Measurements from ENCODE around the gene KCNQ5.
A peak's percentile ranks its signal among the peaks of the same experiment; 100 is the strongest.
"Not testable (repeated sequence)": the region's sequence is repeated elsewhere in the genome, so short reads cannot be mapped to it uniquely, and the experiment has no call there.

Gene KCNQ5
- 5.7 to 20.8 (median 7.3) reads per million in 3 experiments for total RNA-seq

DNA sequence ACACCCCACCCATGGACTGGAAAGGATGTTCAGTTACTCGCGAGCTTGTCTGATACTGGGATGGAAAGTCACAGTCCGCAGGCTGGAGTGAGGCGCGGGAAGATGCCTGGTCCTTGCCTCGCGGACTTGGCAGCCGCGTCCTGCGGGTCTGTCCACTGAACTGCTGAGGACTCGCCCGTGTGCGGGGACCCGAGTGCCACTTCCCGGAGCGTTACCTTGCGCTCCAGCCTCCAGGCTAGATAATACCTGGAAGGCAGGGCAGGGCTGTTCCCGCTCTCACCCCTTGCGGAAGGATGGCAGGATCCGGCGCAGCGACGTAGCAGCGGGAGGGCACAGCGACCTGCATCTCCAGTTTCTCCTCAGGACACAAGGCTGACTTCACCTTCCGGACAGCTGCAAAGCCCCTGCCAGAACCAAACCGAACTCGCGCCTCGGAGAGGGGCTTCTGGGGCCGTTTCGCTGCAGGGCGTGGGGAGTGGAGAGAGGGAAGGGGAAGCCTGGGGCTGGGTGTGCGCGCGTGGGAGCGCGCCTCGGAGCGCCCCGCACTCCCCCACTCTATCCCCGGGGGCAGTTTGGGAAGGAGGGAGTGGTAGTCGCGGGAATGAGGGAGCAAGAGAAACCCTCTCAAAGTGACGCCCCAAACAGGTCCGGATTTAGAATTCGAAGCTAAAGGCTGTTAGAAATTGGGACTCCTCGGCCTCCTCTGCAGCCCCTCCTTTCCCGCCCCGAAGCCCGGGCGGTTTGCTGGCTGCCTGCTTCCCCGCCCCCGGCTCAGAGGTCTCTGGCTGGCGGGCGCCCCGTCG is at the start of gene KCNQ5:
Gene KCNQ5 (plus strand): TSS at position 774 of the 803 bp plus-strand sequence.
- DNase-seq, result no peak

DNA sequence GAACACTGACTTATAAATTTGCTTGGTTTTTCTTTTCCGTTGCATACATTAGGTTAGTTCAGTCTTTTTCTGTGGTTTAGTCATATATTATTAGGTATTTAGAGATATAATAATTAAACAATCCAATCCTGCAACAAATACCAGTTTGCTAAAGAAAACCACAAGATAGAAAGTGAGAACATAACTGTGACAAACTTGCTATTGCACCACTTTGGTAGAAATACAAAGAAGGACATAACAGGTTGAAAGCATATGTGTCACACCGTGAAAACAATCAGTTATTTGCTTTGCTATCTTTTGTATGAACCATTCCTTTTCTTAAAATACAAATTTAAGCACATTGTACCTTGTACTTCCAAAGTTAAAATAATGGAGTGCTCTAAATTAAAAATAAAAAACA is 42.0 kb upstream of the KCNQ5 start:
- no peak for DNase-seq

DNA sequence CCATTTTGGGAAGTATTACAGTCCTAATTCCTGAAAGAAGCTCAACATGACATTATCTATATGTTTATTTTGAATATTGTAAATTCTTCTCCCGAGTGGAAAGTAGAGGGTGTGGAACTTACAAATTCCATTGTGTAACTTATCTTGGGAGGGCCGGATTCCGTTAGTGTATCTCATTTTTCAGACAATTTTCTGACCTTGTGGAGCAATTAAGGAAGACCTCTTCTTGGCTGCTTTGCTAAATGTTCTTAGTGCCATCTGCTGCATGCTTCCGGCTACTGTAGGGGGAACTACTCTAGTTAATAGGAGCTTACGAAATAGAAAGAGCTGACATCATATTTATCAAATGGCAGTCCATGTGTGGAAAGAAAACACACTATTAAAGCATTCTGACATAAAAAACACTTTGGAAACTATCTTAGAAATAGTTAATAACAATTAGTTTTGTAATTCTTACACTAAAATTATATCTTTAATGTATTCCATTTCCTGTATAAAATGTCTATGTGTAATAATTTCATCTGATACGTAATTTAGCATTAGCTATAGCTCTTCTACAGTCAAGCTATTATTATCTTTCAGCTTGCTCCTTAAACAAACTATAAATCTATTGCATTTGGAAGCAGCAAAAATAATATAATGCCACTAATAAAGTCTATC is 41.5 kb upstream of the KCNQ5 start:
- DNase-seq, result no peak

DNA sequence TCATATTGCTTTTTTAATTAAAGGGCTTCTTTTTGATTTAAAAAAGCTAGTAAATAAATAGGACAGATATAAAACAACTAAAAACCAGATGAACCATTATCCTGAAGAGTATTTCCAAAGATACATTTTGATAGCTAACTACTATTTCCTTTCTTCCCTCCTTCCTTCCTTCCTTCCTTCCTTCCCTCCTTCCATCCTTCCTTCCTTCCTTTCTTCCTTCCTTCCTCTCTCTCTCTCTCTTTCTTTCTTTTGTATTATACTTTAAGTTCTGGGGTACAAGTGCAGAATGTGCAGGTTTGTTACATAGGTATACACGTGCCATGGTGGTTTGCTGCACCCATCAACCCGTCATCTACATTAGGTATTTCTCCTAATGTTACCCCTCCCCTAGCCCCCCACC is 40.9 kb upstream of the KCNQ5 start:
- DNase-seq, result not testable (repeated sequence)

DNA sequence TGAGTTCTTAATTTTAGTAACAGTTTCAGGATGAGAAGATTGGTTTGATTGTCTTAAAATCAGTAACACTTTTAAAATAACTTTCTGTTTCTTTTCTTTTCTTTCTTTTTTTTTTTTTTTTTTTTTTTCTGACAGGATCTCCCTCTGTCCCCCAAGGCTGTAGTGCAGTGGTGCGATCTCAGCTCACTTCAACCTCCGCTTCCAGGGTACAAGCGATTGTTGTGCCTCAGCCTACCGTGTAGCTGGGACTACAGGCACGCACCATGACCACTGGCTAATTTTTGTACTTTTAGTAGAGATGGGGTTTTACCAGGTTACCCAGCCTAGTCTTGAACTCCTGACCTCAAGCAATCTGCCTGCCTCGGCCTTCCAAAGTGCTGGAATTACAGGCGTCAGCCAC is 33.7 kb upstream of the KCNQ5 start:
- no peak for DNase-seq

DNA sequence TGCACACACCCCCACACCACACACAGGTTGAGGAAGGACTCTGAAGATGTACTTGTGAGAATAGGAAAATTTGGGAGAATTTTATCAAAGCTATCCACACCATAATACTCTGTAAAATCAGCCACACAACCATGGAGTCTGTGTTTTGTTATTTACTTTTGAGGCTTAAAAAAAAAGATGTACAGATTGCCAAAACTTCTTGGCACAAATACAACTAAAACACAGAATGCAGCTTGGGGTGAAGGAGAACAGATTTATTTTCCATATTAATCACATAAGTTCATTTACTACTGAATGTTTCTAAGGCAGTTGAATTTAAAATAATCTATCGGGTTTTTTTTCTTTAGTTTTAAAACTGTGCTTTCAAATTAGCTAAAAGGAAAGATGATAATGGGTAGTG is 32.8 kb upstream of the KCNQ5 start:
- DNase-seq, result no peak

DNA sequence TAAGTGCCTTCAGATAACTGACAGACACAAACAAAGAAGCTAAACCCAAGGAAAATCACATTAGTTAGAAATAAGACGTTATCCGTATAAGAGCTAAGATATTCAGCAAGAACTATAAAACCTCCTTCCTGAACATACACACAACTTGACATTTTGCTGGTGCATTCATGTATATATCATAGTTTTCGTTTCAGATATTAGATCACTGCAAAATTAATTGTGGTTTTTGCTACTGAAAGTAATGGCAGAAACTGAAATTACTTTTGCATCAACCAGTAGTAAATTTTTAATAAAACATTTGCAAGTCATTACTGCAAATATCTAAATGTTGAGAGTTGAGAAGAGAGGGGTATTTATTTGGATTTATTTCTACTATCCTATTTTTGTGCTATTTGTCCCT is 26.1 kb upstream of the KCNQ5 start:
- DNase-seq, result no peak

DNA sequence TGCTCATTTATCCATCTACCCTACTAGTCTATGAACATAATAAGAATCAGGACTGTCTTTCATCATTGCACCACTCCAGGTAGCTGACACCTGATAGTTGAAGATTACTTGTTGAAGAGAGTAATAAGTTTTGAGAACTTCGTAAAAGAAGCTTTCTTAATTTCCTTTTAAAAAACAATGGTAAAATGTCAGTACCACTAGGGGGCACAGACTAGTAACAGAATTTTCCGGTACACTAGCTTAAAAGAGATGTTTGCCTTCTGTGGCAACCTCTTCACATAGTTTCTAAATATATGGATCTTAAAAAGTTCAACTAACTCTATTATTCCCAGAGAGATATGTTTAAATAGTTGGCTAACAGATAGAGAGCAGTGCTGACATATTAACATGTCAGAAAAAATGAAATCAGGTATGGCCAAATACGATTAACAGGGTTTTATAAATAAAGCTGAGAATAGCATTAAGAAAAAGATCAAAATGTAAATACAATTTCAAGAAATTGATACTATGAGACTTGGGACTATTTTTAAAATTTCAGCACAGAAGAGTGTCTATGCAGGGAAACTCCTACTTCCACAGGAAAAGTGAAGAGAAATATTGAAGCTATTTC is 5.4 kb upstream of the KCNQ5 start:
- DNase-seq, result peak; percentile 6

DNA sequence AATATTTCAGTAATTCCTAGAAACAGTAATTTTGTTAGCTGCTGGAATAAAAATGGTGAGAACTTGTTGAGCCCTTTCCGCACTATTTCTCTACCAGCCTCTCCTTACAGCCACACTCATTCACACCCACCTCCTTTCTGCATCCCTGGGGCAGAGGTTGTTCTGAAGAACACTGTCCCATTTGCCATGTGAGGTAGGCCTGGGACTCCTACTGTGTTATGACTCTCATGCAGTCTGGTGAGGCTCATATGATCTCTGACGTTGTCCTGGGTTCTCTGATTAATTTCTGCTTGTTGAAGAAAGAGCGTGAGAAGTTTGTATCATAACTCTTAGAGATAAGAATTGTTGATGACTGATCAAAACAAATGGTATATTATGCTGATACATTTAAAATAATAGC is 4.1 kb upstream of the KCNQ5 start:
- no peak for DNase-seq

- DNase-seq, result peak; percentile 42
Observed at GRCh38 chr6:72619883-72620696, 1.8 kb upstream of the KCNQ5 start.

DNA sequence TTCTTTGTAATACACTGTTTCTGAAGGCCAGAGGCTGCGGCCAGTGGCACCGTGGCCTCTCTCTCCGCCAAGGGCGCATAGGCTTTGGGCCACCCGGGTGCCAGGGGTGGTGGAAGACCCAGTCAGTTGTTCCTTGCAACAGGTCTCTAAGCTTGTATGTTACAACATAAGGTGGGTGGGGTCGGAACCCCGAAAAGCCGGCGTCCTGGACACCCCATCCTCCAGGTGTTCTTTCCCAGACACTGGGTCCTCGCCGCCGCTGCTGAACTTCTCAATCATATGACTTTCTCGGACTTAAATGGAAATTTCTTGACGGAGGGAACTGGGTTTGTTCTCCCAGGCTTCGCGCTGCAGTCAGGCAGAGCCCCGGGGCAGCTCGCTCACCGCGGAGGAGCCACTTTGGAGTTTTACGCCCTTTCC is 983 bp upstream of the KCNQ5 start:
- DNase-seq, result no peak

GRCh38 chr6:72622094-72622940 is 453 bp downstream of the KCNQ5 start:
- peak; percentile 27 for DNase-seq

DNA sequence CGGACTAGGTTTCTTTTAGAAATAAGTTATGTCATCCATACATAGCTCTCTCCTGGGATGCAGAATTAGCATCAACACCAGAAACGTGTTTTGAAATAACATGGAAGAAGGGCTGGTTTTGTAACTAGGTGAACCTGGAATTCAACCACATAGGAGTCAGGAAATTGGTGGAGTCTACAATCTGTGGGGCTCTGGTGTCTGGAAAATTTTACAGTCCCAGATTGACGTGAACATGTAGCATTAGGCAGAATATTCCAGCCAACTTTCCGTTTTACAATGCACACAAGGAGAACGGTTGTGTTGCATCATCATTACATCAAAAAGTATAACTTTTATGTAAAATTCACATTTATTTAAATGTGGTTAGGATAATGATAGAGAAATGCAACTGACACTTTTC is 1.9 kb downstream of the KCNQ5 start:
- DNase-seq, result no peak

GRCh38 chr6:72624557-72625160 is 2.8 kb downstream of the KCNQ5 start:
- peak; percentile 6 for DNase-seq

GRCh38 chr6:72626126-72626525 is 4.3 kb downstream of the KCNQ5 start:
- no peak for DNase-seq

GRCh38 chr6:72627539-72627938 is 5.7 kb downstream of the KCNQ5 start:
- no peak for DNase-seq

- DNase-seq, result no peak
Observed at GRCh38 chr6:72631480-72631879, 9.6 kb downstream of the KCNQ5 start.

GRCh38 chr6:72635636-72636035 is 13.8 kb downstream of the KCNQ5 start:
- DNase-seq, result no peak

GRCh38 chr6:72636215-72636614 is 14.4 kb downstream of the KCNQ5 start:
- no peak for DNase-seq

DNA sequence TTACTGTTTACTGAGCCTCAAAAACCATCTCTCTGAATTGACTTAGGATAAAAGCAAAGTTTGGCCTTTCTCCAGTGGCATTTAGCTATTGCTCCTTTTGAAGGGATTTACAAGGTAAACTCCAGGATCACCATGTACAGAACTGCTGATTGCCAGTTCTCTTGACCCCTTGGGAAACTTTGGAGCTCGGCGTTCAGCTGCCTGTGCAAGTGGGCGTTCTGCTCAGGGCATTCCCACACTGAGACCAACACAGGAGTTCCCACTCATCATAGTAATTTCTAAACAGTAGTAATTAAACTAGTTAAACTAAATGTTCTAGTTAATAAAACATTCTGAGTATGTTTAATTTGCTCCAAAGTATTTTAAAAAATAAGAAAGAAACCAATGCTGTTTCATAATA is 14.9 kb downstream of the KCNQ5 start:
- DNase-seq, result no peak

DNA sequence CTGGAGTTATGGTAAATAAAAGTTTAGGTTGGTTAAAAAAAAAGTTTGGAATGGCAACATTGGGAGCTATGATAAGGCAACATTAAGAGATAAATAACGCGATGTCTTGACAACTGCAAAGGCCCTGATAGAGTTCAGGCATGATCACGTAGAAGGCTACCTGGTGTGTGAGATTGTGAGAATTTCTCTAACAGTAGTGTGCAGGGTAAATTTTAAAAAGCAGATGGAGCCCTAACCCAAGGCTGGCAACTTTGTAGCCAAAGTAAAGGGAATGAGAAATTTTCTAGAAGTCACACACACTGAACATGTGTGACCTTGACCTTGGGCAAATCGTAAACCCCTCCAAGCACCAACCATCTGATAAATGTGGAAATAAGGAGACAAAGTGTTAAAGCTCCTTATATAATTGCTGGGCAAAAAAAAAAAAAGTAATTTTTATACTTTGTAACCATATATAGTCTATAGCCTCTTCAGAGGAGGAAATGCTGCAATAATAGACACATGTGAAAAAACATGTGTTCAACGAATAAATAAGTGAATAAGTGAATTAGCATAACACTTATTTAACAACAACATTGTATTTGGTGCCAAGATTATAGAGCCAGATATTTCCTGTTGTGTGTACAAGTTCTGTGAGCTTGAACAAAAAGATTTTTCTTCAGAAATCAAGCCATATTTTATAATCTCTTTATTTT is 18.2 kb downstream of the KCNQ5 start:
- no peak for DNase-seq
